Activated T-cell treated with anti-CD3 and anti-CD28 coated beads for 4 hours (primary cell): ENCODE measurements around the gene CARMIL1.

Experiments used
- DNase-seq: peaks from one replicate; pipeline ENCODE4 v3.0.0-alpha.2; 2020

CARMIL1 gene

GRCh38 chr6:25630508-25631278 lies 351.5 kb downstream of the CARMIL1 start:
- no peak for DNase-seq

- DNase-seq, result no peak
Observed at GRCh38 chr6:25635886-25636317, 356.7 kb downstream of the CARMIL1 start.

GRCh38 chr6:25637211-25637610 lies 358.0 kb downstream of the CARMIL1 start:
- DNase-seq, result no peak

- no peak for DNase-seq
Observed at GRCh38 chr6:25637960-25638434, 358.8 kb downstream of the CARMIL1 start.

GRCh38 chr6:25639653-25640052 lies 360.5 kb downstream of the CARMIL1 start:
- DNase-seq, result no peak

- no peak for DNase-seq
Observed at GRCh38 chr6:25640446-25640845, 361.3 kb downstream of the CARMIL1 start.

- DNase-seq, result no peak
Observed at GRCh38 chr6:25640891-25641290, 361.7 kb downstream of the CARMIL1 start.

- no peak for DNase-seq
Observed at GRCh38 chr6:25641377-25641776, 362.2 kb downstream of the CARMIL1 start.

GRCh38 chr6:25641940-25642666 lies 362.9 kb downstream of the CARMIL1 start:
- DNase-seq, result no peak

GRCh38 chr6:25642667-25643328 lies 363.6 kb downstream of the CARMIL1 start:
- DNase-seq, result no peak

- no peak for DNase-seq
Observed at GRCh38 chr6:25645916-25646315, 366.7 kb downstream of the CARMIL1 start.

- DNase-seq, result no peak
Observed at GRCh38 chr6:25649611-25650010, 370.4 kb downstream of the CARMIL1 start.

- peak; percentile 7 for DNase-seq
Observed at GRCh38 chr6:25652007-25652515, 372.9 kb downstream of the CARMIL1 start, which contains the start of gene SCGN. TSS of gene SCGN (plus strand) at chr6:25652215. CDS start at chr6:25652404, 189 bp downstream.

- DNase-seq, result no peak
Observed at GRCh38 chr6:25655723-25656122, 376.5 kb downstream of the CARMIL1 start.

- DNase-seq, result no peak
Observed at GRCh38 chr6:25659633-25660368, 380.6 kb downstream of the CARMIL1 start.

GRCh38 chr6:25660512-25660911 lies 381.3 kb downstream of the CARMIL1 start:
- no peak for DNase-seq

GRCh38 chr6:25661129-25661779 lies 382.1 kb downstream of the CARMIL1 start:
- DNase-seq, result no peak

GRCh38 chr6:25665455-25665854 lies 386.3 kb downstream of the CARMIL1 start:
- no peak for DNase-seq

GRCh38 chr6:25669413-25669812 lies 390.2 kb downstream of the CARMIL1 start:
- DNase-seq, result no peak
